ENCODE data around the gene UST.

UST gene

GRCh38 chr6:149024361-149024760, 277.5 kb downstream of the UST start:
- Histone ChIP-seq H3K4me3 (no peak overlapping the region), H3K27me3 (no peaks in the 10 kb centered on the region), H3K36me3 (peaks cover 0 to 78% (median 17%) of the 10 kb centered on the region in 11 experiments; a peak in 14 of 22 replicates), H4K20me1 (no peaks in the 10 kb centered on the region), H3K9ac (no peak overlapping the region), H3K9me3 (replicated peaks in 1 of 11) (peaks cover 8 to 14% (median 9%) of the 10 kb centered on the region in 11 experiments; a peak in 19 of 22 replicates), H3K27ac (no peak overlapping the region), H3K4me1 (no peaks in the 10 kb centered on the region), H3K4me2 (no peak overlapping the region)
- TF ChIP-seq Cebpa-rat (IDR thresholded peaks at IDR 0.05), result no peak

- Histone ChIP-seq H3K36me3 (peaks cover 0 to 71% (median 17%) of the 10 kb centered on the region in 11 experiments; a peak in 14 of 22 replicates), H3K9me3 (replicated peaks in 1 of 11) (peaks cover 8 to 14% (median 9%) of the 10 kb centered on the region in 11 experiments; a peak in 19 of 22 replicates), H3K4me2 (no peak overlapping the region), H3K4me1 (peaks cover 0 to 7% (median 0%) of the 10 kb centered on the region in 10 experiments; a peak in 3 of 20 replicates), H3K27ac (no peak overlapping the region), H3K27me3 (no peaks in the 10 kb centered on the region), H4K20me1 (no peaks in the 10 kb centered on the region), H3K4me3 (no peak overlapping the region), H3K9ac (no peak overlapping the region)
- no peak for TF ChIP-seq Cebpa-rat (IDR thresholded peaks at IDR 0.05)
Observed at GRCh38 chr6:149025061-149025460, 278.2 kb downstream of the UST start.

GRCh38 chr6:149026530-149026942, 279.7 kb downstream of the UST start:
- H3K4me1 ChIP-seq, result peaks cover 0 to 18% (median 2%) of the 10 kb centered on the region in 10 experiments; a peak in 6 of 20 replicates
- H4K20me1 ChIP-seq, result no peaks in the 10 kb centered on the region
- TF ChIP-seq Cebpa-rat (IDR thresholded peaks at IDR 0.05), result no peak
- no peak overlapping the region for H3K4me3 ChIP-seq
- no peak overlapping the region for H3K9ac ChIP-seq
- H3K36me3 ChIP-seq, result peaks cover 0 to 57% (median 11%) of the 10 kb centered on the region in 11 experiments; a peak in 13 of 22 replicates
- H3K27ac ChIP-seq, result no peak overlapping the region
- peaks cover 8 to 14% (median 9%) of the 10 kb centered on the region in 11 experiments; a peak in 19 of 22 replicates for H3K9me3 ChIP-seq (replicated peaks in 1 of 11)
- H3K27me3 ChIP-seq, result no peaks in the 10 kb centered on the region
- no peak overlapping the region for H3K4me2 ChIP-seq

DNA sequence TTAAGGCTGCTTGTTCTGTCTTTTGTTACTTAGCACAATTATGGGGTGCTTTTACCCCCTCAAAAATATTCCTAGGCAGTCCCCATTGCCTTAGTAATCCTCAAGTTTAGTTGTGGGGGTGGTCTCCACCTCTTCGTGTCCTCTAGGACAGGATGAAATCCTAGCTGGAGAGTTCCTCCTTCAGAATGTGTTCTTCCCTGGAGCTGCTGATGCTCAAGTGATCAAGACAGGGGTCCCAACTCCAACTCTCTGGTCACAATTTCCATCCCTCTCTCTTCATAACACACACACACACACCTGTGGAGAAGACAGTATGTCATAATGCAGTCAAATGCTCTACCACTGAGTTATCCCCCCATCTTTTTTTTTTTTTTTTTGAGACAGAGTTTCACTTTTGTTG, 280.7 kb downstream of the UST start:
- TF ChIP-seq Cebpa-rat (IDR thresholded peaks at IDR 0.05), result no peak
- Histone ChIP-seq H3K27ac (no peak overlapping the region), H3K4me1 (peaks cover 5 to 28% (median 9%) of the 10 kb centered on the region in 10 experiments), H3K36me3 (peaks cover 0 to 47% (median 2%) of the 10 kb centered on the region in 11 experiments; a peak in 11 of 22 replicates), H3K4me3 (no peak overlapping the region), H3K9ac (no peak overlapping the region), H4K20me1 (no peaks in the 10 kb centered on the region), H3K9me3 (replicated peaks in 1 of 11) (peaks cover 8 to 14% (median 9%) of the 10 kb centered on the region in 11 experiments; a peak in 19 of 22 replicates), H3K4me2 (no peak overlapping the region), H3K27me3 (no peaks in the 10 kb centered on the region)

DNA sequence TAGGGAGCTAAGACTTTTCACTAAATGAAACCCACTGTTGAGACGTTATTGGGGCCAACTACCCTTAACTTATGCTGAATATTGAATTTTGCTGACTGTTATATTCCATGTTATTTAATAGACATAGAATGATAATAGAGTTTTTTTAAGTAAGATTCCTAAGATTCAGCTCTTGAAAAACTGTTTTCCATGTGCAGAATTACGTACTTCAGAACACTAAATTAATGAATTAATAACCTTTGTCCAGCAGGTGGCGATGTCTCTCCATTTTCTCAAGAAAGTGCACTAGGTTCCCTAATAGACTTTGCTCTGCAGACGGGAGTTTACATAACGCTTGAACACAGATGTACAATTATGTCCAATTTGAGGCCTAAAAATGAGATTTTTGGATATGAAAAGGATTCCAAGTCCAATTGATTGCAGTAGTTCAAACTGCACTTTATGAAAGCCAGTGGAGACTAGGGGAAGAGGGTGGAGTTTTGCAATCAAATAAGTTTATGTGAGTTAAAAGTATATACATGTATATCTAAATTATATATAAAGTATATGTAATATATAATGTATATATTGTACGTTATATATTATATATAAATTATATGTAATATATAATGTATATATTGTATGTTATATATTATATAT, 282.1 kb downstream of the UST start:
- Histone ChIP-seq H3K4me1 (peaks cover 12 to 42% (median 19%) of the 10 kb centered on the region in 10 experiments), H3K36me3 (peaks cover 0 to 33% (median 0%) of the 10 kb centered on the region in 11 experiments; a peak in 8 of 22 replicates), H3K4me2 (no peak overlapping the region), H3K9me3 (replicated peaks in 1 of 11) (peaks cover 8 to 14% (median 9%) of the 10 kb centered on the region in 11 experiments; a peak in 19 of 22 replicates), H3K9ac (no peak overlapping the region), H3K27ac (no peak overlapping the region), H3K27me3 (no peaks in the 10 kb centered on the region), H3K4me3 (no peak overlapping the region), H4K20me1 (no peaks in the 10 kb centered on the region)
- no peak for TF ChIP-seq Cebpa-rat (IDR thresholded peaks at IDR 0.05)

GRCh38 chr6:149031201-149031858, 284.5 kb downstream of the UST start:
- peaks cover 12 to 53% (median 19%) of the 10 kb centered on the region in 10 experiments for H3K4me1 ChIP-seq
- H3K4me3 ChIP-seq, result no peak overlapping the region
- no peaks in the 10 kb centered on the region for H3K27me3 ChIP-seq
- H3K9ac ChIP-seq, result peak overlapping the region in 2 of 11 experiments; percentile 23 to 63; a peak in 2 of 22 replicates
- H3K9me3 ChIP-seq (replicated peaks in 1 of 11), result peaks cover 1 to 5% (median 4%) of the 10 kb centered on the region in 11 experiments; a peak in 19 of 22 replicates
- H4K20me1 ChIP-seq, result no peaks in the 10 kb centered on the region
- H3K27ac ChIP-seq, result peak overlapping the region in 4 of 11 experiments; percentile 35 to 82 (median 72); a peak in 4 of 22 replicates
- peaks cover 0 to 19% (median 0%) of the 10 kb centered on the region in 11 experiments; a peak in 4 of 22 replicates for H3K36me3 ChIP-seq
- TF ChIP-seq Cebpa-rat (IDR thresholded peaks at IDR 0.05), result no peak
- peak overlapping the region in 5 of 11 experiments; percentile 73 to 87 (median 84); a peak in 8 of 22 replicates for H3K4me2 ChIP-seq

DNA sequence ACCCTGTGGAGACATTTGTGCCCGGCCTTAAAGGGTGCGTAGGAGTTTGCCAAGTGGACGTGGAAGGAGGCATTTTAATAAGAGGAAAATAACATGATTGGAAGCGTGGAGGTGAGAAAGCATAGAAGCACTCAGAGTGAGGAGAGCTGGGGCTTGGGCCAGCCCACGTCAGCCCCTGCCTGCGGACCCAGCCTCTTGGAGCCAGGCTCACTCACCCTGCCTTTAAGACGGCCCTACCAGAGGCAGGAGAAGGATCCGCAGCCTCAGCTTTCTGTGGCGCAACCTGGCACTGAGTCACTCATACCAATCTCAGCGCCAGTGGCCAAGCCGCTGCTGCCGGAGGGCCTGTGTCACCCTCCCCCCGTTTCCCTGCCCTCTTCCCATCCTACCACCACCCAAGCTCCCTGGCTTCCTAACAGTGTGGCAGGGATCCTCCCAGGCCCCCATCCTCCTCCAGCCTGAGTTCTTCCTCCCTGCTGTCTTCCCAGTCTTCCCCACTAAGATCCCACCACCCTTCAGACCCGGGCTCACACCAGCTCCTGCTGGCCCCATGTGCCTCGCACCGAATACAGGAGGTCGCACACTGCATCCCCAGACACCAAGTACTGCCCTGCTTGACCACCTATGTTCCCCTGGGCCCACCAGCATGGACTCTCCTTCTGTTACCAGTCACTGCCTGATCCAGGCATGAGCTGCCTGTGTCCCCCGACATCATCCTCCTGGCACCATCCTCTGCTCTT, 285.2 kb downstream of the UST start:
- H3K4me2 ChIP-seq, result peak overlapping the region; percentile 31 to 87 (median 66); a peak in 21 of 22 replicates
- H3K9ac ChIP-seq, result peak overlapping the region in 6 of 11 experiments; percentile 8 to 63 (median 36); a peak in 8 of 22 replicates

More for the DNA sequence above, 285.2 kb downstream of the UST start:
- H3K4me3 ChIP-seq, result 0 out of 20 replicates have a peak overlapping the region, but pooled peaks of 2 of the 10 experiments have one; percentile 3 to 14
- H3K36me3 ChIP-seq, result peaks cover 0 to 16% (median 0%) of the 10 kb centered on the region in 11 experiments; a peak in 2 of 22 replicates
- peak overlapping the region in 9 of 11 experiments; percentile 2 to 82 (median 35); a peak in 14 of 22 replicates for H3K27ac ChIP-seq
- no peaks in the 10 kb centered on the region for H3K9me3 ChIP-seq (replicated peaks in 1 of 11)
- H3K4me1 ChIP-seq, result peaks cover 12 to 53% (median 19%) of the 10 kb centered on the region in 10 experiments
- H3K27me3 ChIP-seq, result no peaks in the 10 kb centered on the region
- H4K20me1 ChIP-seq, result no peaks in the 10 kb centered on the region
- TF ChIP-seq Cebpa-rat (IDR thresholded peaks at IDR 0.05), result no peak

Data from BLaER1 treated with 17β-estradiol and CSF1 and Interleukin-3, amounts not matched to agents 10 nM and 100 nM (cell line).